Upper lobe of left lung (tissue), 6 donors: ENCODE results near the gene C6orf136. TPM values are rescaled to one million over a fixed set of nuclear protein-coding genes. Genes with fewer than 3 reads are reported as not detected.
"Not testable (repeated sequence)": the region's sequence is repeated elsewhere in the genome, so short reads cannot be mapped to it uniquely, and the experiment has no call there.

ENCODE experiments used
- ATAC-seq, 2 donors: fragments of 200-7000 bp; cut with Tn5 transposase; one replicate each; pipeline ENCODE4 v1.9.1; 2022; ENCODE audit warnings: mild to moderate bottlenecking in 2 of 2, moderate library complexity in 2 of 2; ENCODE audit not compliant: low FRiP score in 2 of 2
- DNase-seq, 2 donors: peaks; one replicate each; pipeline ENCODE4 v3.0.0-alpha.2; 2019 to 2020
- H3K27ac ChIP-seq, 4 donors: fragments of 200-600 bp; sonication (generic); one replicate each; pipeline ENCODE4 v1.5.1; 2016 to 2019
- H3K27me3 ChIP-seq, 4 donors: fragments of 200-600 bp; sonication (generic); one replicate each; pipeline ENCODE4 v1.5.1; 2017 to 2019
- H3K36me3 ChIP-seq, 4 donors: fragments of 200-600 bp; sonication (generic); one replicate each; pipeline ENCODE4 v1.5.1; 2016 to 2019
- H3K4me1 ChIP-seq, 4 donors: fragments of 200-600 bp; sonication (generic); one replicate each; pipeline ENCODE4 v1.5.1; 2018 to 2019
- H3K4me3 ChIP-seq, 4 donors: fragments of 200-600 bp; sonication (generic); one replicate each; pipeline ENCODE4 v1.5.1; 2017 to 2019; ENCODE audit warnings: mild to moderate bottlenecking in 2 of 4, moderate library complexity in 1 of 4
- H3K9me3 ChIP-seq, 4 donors: fragments of 200-600 bp; sonication (generic); one replicate each; pipeline ENCODE4 v1.5.1; 2018 to 2019
- CTCF ChIP-seq, 6 experiments: fragments of 450-650 bp in 4 of 6; fragments of 200-600 bp in 2 of 6; sonication (generic) in 2 of 6; IDR thresholded peaks; one replicate each; pipeline ENCODE4 v1.5.1; 2016 to 2019; ENCODE audit warnings: antibody characterized with exemption in 6 of 6
- EP300 ChIP-seq, 4 donors: sonication (generic); formaldehyde crosslinking; IDR thresholded peaks; one replicate each; pipeline ENCODE4 v1.5.1; 2017; ENCODE audit warnings: antibody characterized with exemption in 4 of 4, control low read depth in 2 of 4
- POLR2A ChIP-seq, 4 donors: fragments of 450-650 bp; IDR thresholded peaks; one replicate each; pipeline ENCODE4 v1.5.1; 2016 to 2017; ENCODE audit warnings: antibody characterized with exemption in 4 of 4, mild to moderate bottlenecking in 2 of 4
- POLR2AphosphoS5 ChIP-seq, 2 donors: sonication (generic); formaldehyde crosslinking; IDR thresholded peaks; one replicate each; pipeline ENCODE4 v1.5.1; 2017; ENCODE audit warnings: antibody characterized with exemption in 2 of 2
- WGBS, 2 donors: methylation state at CpG; one replicate each; pipeline ENCODE4 v1.1.5; 2017 to 2018; 5-methylcytosine and 5-hydroxymethylcytosine counted together
- total RNA-seq, 6 donors: library from RNA; depleted of rRNA in 4 of 6; stranded (reverse); fragments of >200 nt in 4 of 6; gene quantifications; one replicate each; pipeline versions ENCODE4 v1.1.0 to v1.2.1, GENCODE V29; 2016 to 2021
- donor health status: DM: no; HTN: no; CAD: no; lungs with moderate emphysema.
- donor health status: DM: no; HTN: yes; CAD: no; lungs with severe emphysema.

Gene C6orf136, protein sequence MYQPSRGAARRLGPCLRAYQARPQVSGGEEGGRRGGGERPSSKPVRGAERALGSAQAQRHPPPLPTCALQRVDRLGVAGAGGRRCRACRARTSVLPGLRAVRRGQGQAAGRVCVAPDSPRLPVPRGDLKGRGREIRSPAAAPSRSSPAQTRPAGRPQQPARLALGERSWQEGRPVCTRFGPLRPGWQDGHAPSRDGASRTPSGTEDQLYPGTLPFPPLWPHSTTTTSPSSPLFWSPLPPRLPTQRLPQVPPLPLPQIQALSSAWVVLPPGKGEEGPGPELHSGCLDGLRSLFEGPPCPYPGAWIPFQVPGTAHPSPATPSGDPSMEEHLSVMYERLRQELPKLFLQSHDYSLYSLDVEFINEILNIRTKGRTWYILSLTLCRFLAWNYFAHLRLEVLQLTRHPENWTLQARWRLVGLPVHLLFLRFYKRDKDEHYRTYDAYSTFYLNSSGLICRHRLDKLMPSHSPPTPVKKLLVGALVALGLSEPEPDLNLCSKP
- total RNA-seq: 10 to 100 TPM in 5 of 6 donors, 1 to 10 TPM in 1; 8.8 to 57.6 (median 15.2) TPM

DNA sequence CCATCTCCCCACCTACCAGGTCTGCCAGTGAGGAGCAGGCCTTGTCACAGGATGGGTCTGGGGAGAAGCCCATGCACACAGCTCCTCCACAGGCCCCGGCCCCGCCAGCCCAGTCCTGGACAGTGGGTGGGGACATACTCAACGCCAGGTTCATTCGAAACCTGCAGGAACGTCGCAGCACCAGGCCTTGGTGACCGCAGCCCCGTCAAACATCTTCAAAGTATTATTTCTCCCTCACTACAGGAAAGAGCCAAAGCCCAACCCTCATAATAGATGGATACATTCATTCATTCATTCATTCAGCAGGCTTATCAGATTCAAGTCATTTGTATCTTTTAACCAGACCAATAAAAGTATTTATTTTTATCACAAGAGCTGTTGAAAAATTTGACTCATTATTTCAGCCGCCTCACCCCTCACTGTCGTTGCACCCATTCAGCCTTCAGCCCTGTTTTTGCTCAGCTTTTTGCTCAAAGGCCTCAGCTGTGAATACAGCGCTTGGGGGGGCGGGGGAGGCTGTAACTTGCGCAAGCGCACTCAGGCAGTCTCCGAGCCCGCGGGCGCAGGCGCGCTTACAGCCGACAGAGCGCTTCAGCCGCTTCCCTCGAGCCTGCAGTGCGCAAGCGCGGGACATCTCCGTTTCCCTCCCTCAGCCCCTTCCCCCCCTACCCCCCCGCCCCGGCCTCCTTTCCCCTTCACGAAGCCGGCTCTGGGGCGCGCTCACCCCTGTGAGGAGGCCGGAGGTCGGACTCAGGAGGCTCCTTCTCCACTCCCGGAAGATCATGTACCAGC, at the start of gene C6orf136:
C6orf136 (plus strand) TSS at position 684 of the 792 bp plus-strand sequence; CDS start at position 783, 99 bp downstream.
- 14 to 45% methylated on average over 10 to 30 of the region's 37 CpGs for whole genome bisulfite sequencing, 2 donors
- Histone ChIP-seq H3K27ac (peak within 1 kb of the TSS; percentile 89 to 95 (median 92)), H3K4me1 (peaks cover 13 to 21% (median 14%) of the 10 kb centered on the region in 4 donors), H3K36me3 (peaks cover 0 to 37% (median 20%) of the 10 kb centered on the region in 4 donors), H3K27me3 (no peaks in the 10 kb centered on the region), H3K9me3 (no peaks in the 10 kb centered on the region), H3K4me3 (peak within 1 kb of the TSS; percentile 70 to 99 (median 85))
- DNase-seq (peak; percentile 96 to 98), ATAC-seq (peak; percentile 94 to 96)
- TF ChIP-seq POLR2AphosphoS5 (IDR thresholded peaks at IDR 0.05) (no peak), EP300 (IDR thresholded peaks at IDR 0.05) (no peak)

DNA sequence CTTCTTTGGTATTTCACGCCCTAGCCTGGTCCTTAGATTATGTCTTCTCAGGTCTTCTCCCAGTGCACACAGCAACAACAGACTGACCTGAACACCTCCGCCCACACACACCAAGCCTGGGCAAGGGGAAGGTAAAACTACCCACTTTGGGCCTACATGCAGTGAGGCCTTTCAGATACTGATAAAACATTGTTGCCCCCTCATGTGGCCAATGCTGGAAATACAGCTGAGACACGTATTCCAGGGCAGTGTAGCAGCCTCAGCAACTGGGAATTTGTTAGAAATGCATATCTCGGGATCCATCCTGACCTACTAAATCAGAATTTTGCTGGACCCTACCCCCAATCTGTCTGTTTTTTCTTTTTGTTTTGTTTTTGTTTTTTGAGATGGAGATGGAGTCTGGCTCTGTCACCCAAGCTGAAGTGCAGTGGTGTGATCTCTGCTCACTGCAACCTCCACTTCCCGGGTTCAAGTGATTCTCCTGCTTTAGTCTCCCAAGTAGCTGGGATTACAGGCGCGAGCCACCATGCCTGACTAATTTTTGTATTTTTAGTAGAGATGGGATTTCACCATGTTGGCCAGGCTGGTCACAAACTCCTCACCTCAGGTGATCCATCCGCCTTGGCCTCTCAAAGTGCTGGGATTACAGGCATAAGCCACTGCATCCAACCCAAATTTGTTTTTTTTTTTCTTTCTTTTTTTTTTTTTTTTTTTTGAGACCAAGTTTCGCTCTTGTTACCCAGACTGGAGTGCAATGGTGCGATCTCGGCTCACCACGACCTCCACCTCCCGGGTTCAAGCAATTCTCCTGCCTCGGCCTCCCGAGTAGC, 49.4 kb upstream of the C6orf136 start:
- DNase-seq (peak in 1 of 2 donors; percentile 80), ATAC-seq (peak; percentile 91)
- H3K36me3 ChIP-seq: peaks cover 13 to 51% (median 33%) of the 10 kb centered on the region in 4 donors
- WGBS, 2 donors: 68 to 78% methylated on average over 15 of the region's 15 CpGs
- not testable (repeated sequence) for H3K27me3 ChIP-seq, H3K4me3 ChIP-seq, H3K4me1 ChIP-seq, H3K9me3 ChIP-seq
- TF ChIP-seq CTCF (IDR thresholded peaks at IDR 0.05) (peak; percentile 81 to 88 (median 86)), POLR2A (IDR thresholded peaks at IDR 0.05) (peak in 1 of 4 donors; percentile 12)
- H3K27ac ChIP-seq: peak overlapping the region in 1 of 4 donors; percentile 14

- DNase-seq: no peak
- no peak overlapping the region for H3K27ac ChIP-seq
- H3K36me3 ChIP-seq: peaks cover 28 to 53% (median 44%) of the 10 kb centered on the region in 4 donors
- H3K9me3 ChIP-seq: no peaks in the 10 kb centered on the region
- no peak overlapping the region for H3K4me3 ChIP-seq
- no peak for ATAC-seq
- TF ChIP-seq POLR2A (IDR thresholded peaks at IDR 0.05) (no peak), POLR2AphosphoS5 (IDR thresholded peaks at IDR 0.05) (no peak), CTCF (IDR thresholded peaks at IDR 0.05) (no peak), EP300 (IDR thresholded peaks at IDR 0.05) (no peak)
- WGBS, 2 donors: 75 to 82% methylated on average over 10 to 12 of the region's 12 CpGs
- H3K27me3 ChIP-seq: no peaks in the 10 kb centered on the region
- peaks cover 0 to 6% (median 0%) of the 10 kb centered on the region in 4 donors for H3K4me1 ChIP-seq
These were observed 47.9 kb upstream of the C6orf136 start for GRCh38 chr6:30598912-30599624.

DNA sequence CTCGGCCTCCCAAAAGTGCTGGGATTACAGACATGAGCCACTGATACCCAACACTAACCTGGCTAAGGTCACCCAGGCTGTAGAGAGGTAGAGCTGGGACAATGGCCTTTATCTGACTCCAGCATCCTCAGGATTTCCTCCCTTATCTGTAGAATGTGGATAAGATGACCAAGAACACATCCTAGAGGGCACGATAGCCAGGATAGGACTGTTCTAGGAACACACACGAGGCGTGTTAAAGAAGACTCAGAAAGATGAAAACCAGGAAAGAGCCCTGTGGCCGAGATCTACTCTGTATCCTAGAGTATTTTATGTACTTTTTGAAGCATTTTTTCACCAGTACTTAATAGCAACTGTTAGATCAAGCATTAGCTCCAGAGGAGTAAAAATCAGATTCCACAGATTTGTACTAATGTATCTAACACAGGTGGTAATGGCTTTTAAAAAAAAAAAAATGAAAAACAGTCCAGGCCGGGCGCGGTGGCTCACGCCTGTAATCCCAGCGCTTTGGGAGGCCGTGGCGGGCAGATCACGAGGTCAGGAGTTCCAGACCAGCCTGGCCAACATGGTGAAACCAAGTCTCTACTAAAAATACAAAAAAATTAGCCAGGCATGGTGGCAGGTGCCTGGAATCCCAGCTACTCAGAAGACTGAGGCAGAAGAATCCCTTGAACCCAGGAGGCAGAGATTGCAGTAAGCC, 47.2 kb upstream of the C6orf136 start:
- Histone ChIP-seq H3K4me1 (peaks cover 0 to 6% (median 0%) of the 10 kb centered on the region in 4 donors), H3K4me3 (no peak overlapping the region), H3K27ac (no peak overlapping the region), H3K27me3 (no peaks in the 10 kb centered on the region), H3K9me3 (no peaks in the 10 kb centered on the region), H3K36me3 (peaks cover 35 to 53% (median 45%) of the 10 kb centered on the region in 4 donors)
- TF ChIP-seq POLR2A (IDR thresholded peaks at IDR 0.05) (no peak), POLR2AphosphoS5 (IDR thresholded peaks at IDR 0.05) (no peak), EP300 (IDR thresholded peaks at IDR 0.05) (no peak), CTCF (IDR thresholded peaks at IDR 0.05) (no peak)
- WGBS, 2 donors: 75 to 77% methylated on average over 13 of the region's 13 CpGs
- ATAC-seq (no peak), DNase-seq (peak in 1 of 2 donors; percentile 57)
